H9 (cell line): ENCODE measurements around the gene IL20RA. TPM values are rescaled to one million over a fixed set of nuclear protein-coding genes. Genes with fewer than 3 reads are reported as not detected.

ENCODE experiments used
- DNase-seq: peaks from one replicate; pipeline ENCODE4 v3.0.0-alpha.2; 2017
- H2AFZ ChIP-seq: one replicate; pipeline ENCODE4 v1.6.1; 2013; ENCODE audit warnings: mild to moderate bottlenecking, low read length, control low read depth, moderate library complexity
- H2AK5ac ChIP-seq: 2 replicates; pipeline ENCODE4 v1.6.1; 2013; ENCODE audit warnings: low read length, control low read depth, mixed read lengths; ENCODE audit not compliant: insufficient read length
- H2BK120ac ChIP-seq: one replicate; pipeline ENCODE4 v1.6.1; 2013; ENCODE audit warnings: low read depth, mild to moderate bottlenecking, low read length, control low read depth, inconsistent platforms; ENCODE audit not compliant: poor library complexity, severe bottlenecking
- H2BK12ac ChIP-seq: 2 replicates; pipeline ENCODE4 v1.6.1; 2013; ENCODE audit warnings: low read length, control low read depth, mixed read lengths, low read depth; ENCODE audit not compliant: insufficient read length
- H2BK15ac ChIP-seq: 2 replicates; pipeline ENCODE4 v1.6.1; 2013; ENCODE audit warnings: low read depth, low read length, control low read depth
- H2BK20ac ChIP-seq: one replicate; pipeline ENCODE4 v1.6.1; 2013; ENCODE audit warnings: low read depth, mild to moderate bottlenecking, low read length, control low read depth, inconsistent platforms; ENCODE audit not compliant: poor library complexity, severe bottlenecking
- H2BK5ac ChIP-seq: 2 replicates; pipeline ENCODE4 v1.6.1; 2013; ENCODE audit warnings: low read length, control low read depth, mixed read lengths; ENCODE audit not compliant: insufficient read length
- H3K14ac ChIP-seq: 2 replicates; pipeline ENCODE4 v1.6.1; 2013; ENCODE audit warnings: low read length, control low read depth; ENCODE audit not compliant: insufficient read depth
- H3K18ac ChIP-seq: 2 replicates; pipeline ENCODE4 v1.6.1; 2013; ENCODE audit warnings: low read depth, mild to moderate bottlenecking, mixed read lengths, low read length, control low read depth; ENCODE audit not compliant: insufficient read length
- H3K23ac ChIP-seq: 2 replicates; pipeline ENCODE4 v1.6.1; 2013; ENCODE audit warnings: low read length, control low read depth, mixed read lengths, low read depth; ENCODE audit not compliant: insufficient read length
- H3K23me2 ChIP-seq: 2 replicates; pipeline ENCODE4 v1.6.1; 2013; ENCODE audit warnings: low read depth, mild to moderate bottlenecking, mixed read lengths, low read length, control low read depth; ENCODE audit not compliant: insufficient read length, poor library complexity, severe bottlenecking
- H3K27ac ChIP-seq: 2 replicates; pipeline ENCODE4 v1.5.1; 2013; ENCODE audit warnings: low read length, control low read depth, mixed read lengths, low read depth; ENCODE audit not compliant: insufficient read length
- H3K27me3 ChIP-seq: 2 replicates; pipeline ENCODE4 v1.6.1; 2013; ENCODE audit warnings: low read length, control low read depth, inconsistent platforms; ENCODE audit not compliant: insufficient read depth
- H3K4ac ChIP-seq: 2 replicates; pipeline ENCODE4 v1.6.1; 2013; ENCODE audit warnings: low read depth, mild to moderate bottlenecking, control low read depth, inconsistent platforms, low read length, moderate library complexity
- H3K4me1 ChIP-seq: 2 replicates; pipeline ENCODE4 v1.6.1; 2013; ENCODE audit warnings: low read length, control low read depth, inconsistent platforms; ENCODE audit not compliant: insufficient read depth
- H3K4me2 ChIP-seq: 2 replicates; pipeline ENCODE4 v1.6.1; 2013; ENCODE audit warnings: low read length, control low read depth, mixed read lengths; ENCODE audit not compliant: insufficient read length, insufficient read depth
- H3K56ac ChIP-seq: 2 replicates; pipeline ENCODE4 v1.6.1; 2013; ENCODE audit warnings: low read depth, mild to moderate bottlenecking, mixed read lengths, low read length, control low read depth; ENCODE audit not compliant: insufficient read length
- H3K79me1 ChIP-seq: 2 replicates; pipeline ENCODE4 v1.6.1; 2013; ENCODE audit warnings: low read depth, mild to moderate bottlenecking, moderate library complexity, low read length, control low read depth, inconsistent platforms; ENCODE audit not compliant: insufficient read depth, poor library complexity, severe bottlenecking
- H3K79me2 ChIP-seq: 2 replicates; pipeline ENCODE4 v1.6.1; 2013; ENCODE audit warnings: low read length, control low read depth, inconsistent platforms; ENCODE audit not compliant: insufficient read depth
- H3K9ac ChIP-seq: 2 replicates; pipeline ENCODE4 v1.6.1; 2013; ENCODE audit warnings: low read length, control low read depth, mixed read lengths; ENCODE audit not compliant: insufficient read length; ENCODE audit errors: extremely low read depth
- H3K9me3 ChIP-seq: one replicate; pipeline ENCODE4 v1.6.1; 2013; ENCODE audit warnings: low read depth, low read length, inconsistent platforms; ENCODE audit not compliant: control insufficient read depth
- H3T11ph ChIP-seq: one replicate; pipeline ENCODE4 v1.6.1; 2013; ENCODE audit warnings: mild to moderate bottlenecking, low read length, control low read depth, inconsistent platforms
- H4K20me1 ChIP-seq: one replicate; pipeline ENCODE4 v1.6.1; 2013; ENCODE audit not compliant: control insufficient read depth, insufficient read length, insufficient read depth
- H4K5ac ChIP-seq: 2 replicates; pipeline ENCODE4 v1.6.1; 2013; ENCODE audit warnings: low read depth, mild to moderate bottlenecking, mixed read lengths, low read length, control low read depth; ENCODE audit not compliant: insufficient read length
- H4K8ac ChIP-seq: replicated peaks from 2 replicates; pipeline ENCODE4 v1.6.1; 2013; ENCODE audit warnings: low read length, control low read depth, mixed read lengths, low read depth; ENCODE audit not compliant: insufficient read length
- H4K91ac ChIP-seq: 2 replicates; pipeline ENCODE4 v1.6.1; 2013; ENCODE audit warnings: low read depth, mild to moderate bottlenecking, moderate library complexity, mixed read lengths, low read length, control low read depth; ENCODE audit not compliant: insufficient read length
- H3K27ac Mint-ChIP-seq, 3 experiments: 2 replicates in 2 of 3; 3 replicates in 1 of 3; pipeline ENCODE4 v1.8.0; 2020 to 2021; ENCODE audit warnings: mixed read lengths in 3 of 3, mild to moderate bottlenecking in 1 of 3, moderate library complexity in 1 of 3
- H3K27me3 Mint-ChIP-seq: 2 replicates; pipeline ENCODE4 v1.8.0; 2021; ENCODE audit warnings: low read depth, mild to moderate bottlenecking, moderate library complexity, mixed read lengths
- H3K36me3 Mint-ChIP-seq, 3 experiments: 2 replicates in 2 of 3; 3 replicates in 1 of 3; pipeline ENCODE4 v1.8.0; 2020 to 2021; ENCODE audit warnings: low read depth in 3 of 3, mixed read lengths in 3 of 3; ENCODE audit not compliant: insufficient read depth in 1 of 3
- H3K4me1 Mint-ChIP-seq, 2 experiments: 2 replicates each; pipeline ENCODE4 v1.8.0; 2020; ENCODE audit warnings: mixed read lengths in 2 of 2
- H3K4me3 Mint-ChIP-seq, 2 experiments: 2 replicates in 1 of 2; 3 replicates in 1 of 2; pipeline ENCODE4 v1.8.0; 2020 to 2021; ENCODE audit warnings: mild to moderate bottlenecking in 2 of 2, mixed read lengths in 2 of 2, moderate library complexity in 1 of 2
- H3K9me3 Mint-ChIP-seq, 2 experiments: 2 replicates in 1 of 2; 3 replicates in 1 of 2; pipeline ENCODE4 v1.8.0; 2020; ENCODE audit warnings: mild to moderate bottlenecking in 2 of 2, mixed read lengths in 2 of 2, moderate library complexity in 1 of 2
- CTCF ChIP-seq: fragments of 200-600 bp; sonication (generic); conservative IDR thresholded peaks from 3 replicates; pipeline ENCODE4 v1.8.0; 2021; ENCODE audit warnings: antibody characterized with exemption, mild to moderate bottlenecking
- WGBS: extraction: QIAGEN DNeasy Blood & Tissue Kit; methylation state at CpG from one replicate; pipeline ENCODE4 v1.1.7; 2013; ENCODE audit warnings: missing lambda C conversion rate, low lambda C conversion rate, mixed read lengths; ENCODE audit not compliant: insufficient read length; ENCODE audit errors: extremely low coverage; 5-methylcytosine and 5-hydroxymethylcytosine counted together
- total RNA-seq: library from RNA; stranded (reverse); gene quantifications from 2 replicates; pipeline ENCODE4 v1.2.1, GENCODE V29; 2021

IL20RA gene
- total RNA-seq, 1 experiment from 2014 or later, result 0.74 TPM

GRCh38 chr6:136980070-136980469 is 64.7 kb downstream of the IL20RA start:
- no peak overlapping the region for H3T11ph ChIP-seq
- H3K4me1 Mint-ChIP-seq, result peaks cover 8% of the 10 kb centered on the region in 2 experiments
- H4K8ac ChIP-seq, result no peak overlapping the region
- H3K4me3 Mint-ChIP-seq, result no peak overlapping the region
- H3K23me2 ChIP-seq, result no peaks in the 10 kb centered on the region
- no peaks in the 10 kb centered on the region; a peak in 1 of 7 replicates for H3K36me3 Mint-ChIP-seq
- H2AK5ac ChIP-seq, result no peak overlapping the region
- no peak overlapping the region for H3K18ac ChIP-seq
- H3K23ac ChIP-seq, result no peak overlapping the region
- H3K4me1 ChIP-seq, result peaks cover 3% of the 10 kb centered on the region
- WGBS, result no CpG with 5 or more reads among the region's 5 CpGs
- H3K79me2 ChIP-seq, result no peaks in the 10 kb centered on the region
- H3K27ac Mint-ChIP-seq, result no peak overlapping the region
- H3K27me3 ChIP-seq, result no peaks in the 10 kb centered on the region
- H2AFZ ChIP-seq, result no peak overlapping the region
- H3K56ac ChIP-seq, result no peak overlapping the region
- no peak overlapping the region for H4K5ac ChIP-seq
- H4K91ac ChIP-seq, result no peak overlapping the region
- H3K27me3 Mint-ChIP-seq, result no peaks in the 10 kb centered on the region
- H3K9ac ChIP-seq, result no peak overlapping the region
- no peaks in the 10 kb centered on the region for H3K9me3 Mint-ChIP-seq
- H3K4ac ChIP-seq, result no peak overlapping the region
- DNase-seq, result no peak
- H2BK5ac ChIP-seq, result no peak overlapping the region
- no peak overlapping the region; the same call in 1 of the 2 replicates for H3K14ac ChIP-seq
- no peak overlapping the region for H2BK120ac ChIP-seq
- H3K4me2 ChIP-seq, result no peak overlapping the region
- no peak overlapping the region for H2BK20ac ChIP-seq
- H4K20me1 ChIP-seq, result no peaks in the 10 kb centered on the region
- H2BK12ac ChIP-seq, result no peak overlapping the region
- H2BK15ac ChIP-seq, result no peak overlapping the region
- no peaks in the 10 kb centered on the region for H3K9me3 ChIP-seq
- no peak overlapping the region for H3K27ac ChIP-seq
- no peak for TF ChIP-seq CTCF
- no peaks in the 10 kb centered on the region for H3K79me1 ChIP-seq
